Measurements from ENCODE around the gene H6PD.

Gene H6PD

DNA sequence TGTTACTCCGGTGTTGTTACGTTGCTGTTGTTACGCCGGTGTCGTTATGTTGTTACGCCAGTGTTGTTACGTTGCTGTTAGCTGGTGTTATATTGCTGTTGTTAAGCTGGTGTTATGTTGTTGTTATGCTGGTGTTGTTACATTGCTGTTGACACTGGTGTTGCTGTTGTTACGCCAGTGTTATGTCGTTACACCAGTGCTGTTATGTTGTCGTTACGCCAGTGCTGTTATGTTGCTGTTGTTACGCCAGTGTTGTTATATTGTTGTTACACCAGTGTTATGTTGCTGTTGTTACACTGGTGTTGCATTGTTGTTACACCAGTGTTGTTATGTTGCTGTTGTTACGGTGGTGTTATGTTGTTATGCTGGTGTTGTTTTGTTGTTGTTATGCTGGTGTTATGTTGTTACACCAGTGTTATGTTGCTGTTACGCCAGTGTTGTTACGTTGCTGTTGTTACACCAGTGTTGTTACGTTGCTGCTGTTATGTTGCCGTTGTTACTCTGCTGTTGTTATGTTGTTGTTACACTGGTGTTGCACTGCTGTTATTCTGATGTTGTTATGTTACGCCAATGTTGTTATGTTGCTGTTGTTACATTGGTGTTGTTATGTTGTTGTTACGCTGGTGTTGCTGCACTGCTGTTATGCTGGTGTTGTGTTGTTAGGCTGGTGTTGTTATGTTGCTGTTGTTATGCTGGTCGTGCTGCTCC lies 25.6 kb downstream of the H6PD start:
- DNase-seq = no peak

DNA sequence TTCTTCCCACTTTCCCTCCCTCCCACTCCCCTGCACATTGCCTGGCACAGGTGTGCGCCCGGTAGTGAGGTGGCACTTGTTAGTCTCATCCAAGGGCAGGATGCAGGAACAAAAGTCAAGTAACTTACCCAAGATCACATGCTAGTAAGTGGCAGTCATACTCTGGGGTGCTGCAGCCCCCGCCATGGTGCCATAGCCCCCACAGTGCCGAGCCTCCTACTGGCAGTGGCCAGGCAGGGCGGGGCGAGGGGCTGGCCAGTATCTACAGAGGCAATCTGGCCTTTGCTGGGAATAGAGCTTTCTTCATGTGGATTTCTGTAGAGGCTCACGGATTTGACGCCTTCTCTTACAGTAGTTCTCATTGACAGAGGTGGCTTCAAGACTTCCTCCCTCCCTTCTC lies 26.9 kb downstream of the H6PD start:
- no peak for DNase-seq

DNA sequence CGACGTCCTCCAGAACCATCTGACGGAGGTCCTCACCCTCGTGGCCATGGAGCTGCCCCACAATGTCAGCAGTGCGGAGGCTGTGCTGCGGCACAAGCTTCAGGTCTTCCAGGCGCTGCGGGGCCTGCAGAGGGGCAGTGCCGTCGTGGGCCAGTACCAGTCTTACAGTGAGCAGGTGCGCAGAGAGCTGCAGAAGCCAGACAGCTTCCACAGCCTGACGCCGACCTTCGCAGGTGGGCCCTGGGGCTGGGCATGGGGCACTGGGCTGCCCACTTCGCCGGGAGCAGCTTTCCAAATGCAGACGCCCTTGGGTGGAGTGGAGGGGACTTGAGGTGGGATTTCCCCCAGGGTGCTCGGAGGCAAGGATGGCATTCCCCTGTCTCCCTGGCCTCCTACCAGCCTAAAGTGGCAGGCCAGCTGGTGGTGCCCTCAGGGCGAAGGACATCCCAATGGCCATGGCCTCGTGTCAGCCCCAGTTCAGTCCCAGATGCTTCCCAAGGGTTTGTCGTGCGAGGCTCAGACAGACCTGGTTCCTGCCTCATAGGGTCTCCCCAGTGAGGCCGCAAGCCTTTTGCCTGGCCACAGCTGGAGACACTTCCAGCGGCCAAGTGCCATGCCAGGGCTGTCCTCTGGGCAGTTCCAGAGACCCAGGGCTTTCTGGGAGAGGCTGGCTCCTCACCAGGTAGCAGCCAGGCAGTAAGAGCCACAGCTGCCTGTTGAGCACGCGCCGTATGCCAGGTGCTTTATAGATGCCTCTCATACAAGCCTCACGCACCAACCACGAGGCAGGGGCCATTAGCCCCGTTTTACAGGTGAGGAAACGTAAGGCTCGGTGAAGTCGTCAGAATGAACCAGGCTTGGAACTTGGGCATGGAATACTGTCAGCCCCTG lies 27.8 kb downstream of the H6PD start:
- DNase-seq = no peak

DNA sequence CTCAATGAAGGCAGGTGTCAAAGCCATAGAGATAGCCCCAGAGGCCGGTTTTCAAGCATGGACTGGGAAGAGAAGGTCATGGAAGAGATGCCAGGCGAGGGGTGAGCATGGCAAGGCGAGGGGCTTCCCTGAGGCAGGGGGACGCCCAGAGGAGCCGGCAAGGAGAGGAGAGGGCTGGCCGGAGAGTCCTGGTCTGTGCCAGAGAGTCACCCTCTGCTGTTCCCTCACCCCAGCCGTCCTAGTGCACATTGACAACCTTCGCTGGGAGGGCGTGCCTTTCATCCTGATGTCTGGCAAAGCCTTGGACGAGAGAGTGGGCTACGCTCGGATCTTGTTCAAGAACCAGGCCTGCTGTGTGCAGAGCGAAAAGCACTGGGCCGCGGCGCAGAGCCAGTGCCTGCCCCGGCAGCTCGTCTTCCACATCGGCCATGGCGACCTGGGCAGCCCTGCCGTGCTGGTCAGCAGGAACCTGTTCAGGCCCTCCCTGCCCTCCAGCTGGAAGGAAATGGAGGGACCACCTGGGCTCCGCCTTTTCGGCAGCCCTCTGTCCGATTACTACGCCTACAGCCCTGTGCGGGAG lies 28.8 kb downstream of the H6PD start:
- no peak for DNase-seq

DNA sequence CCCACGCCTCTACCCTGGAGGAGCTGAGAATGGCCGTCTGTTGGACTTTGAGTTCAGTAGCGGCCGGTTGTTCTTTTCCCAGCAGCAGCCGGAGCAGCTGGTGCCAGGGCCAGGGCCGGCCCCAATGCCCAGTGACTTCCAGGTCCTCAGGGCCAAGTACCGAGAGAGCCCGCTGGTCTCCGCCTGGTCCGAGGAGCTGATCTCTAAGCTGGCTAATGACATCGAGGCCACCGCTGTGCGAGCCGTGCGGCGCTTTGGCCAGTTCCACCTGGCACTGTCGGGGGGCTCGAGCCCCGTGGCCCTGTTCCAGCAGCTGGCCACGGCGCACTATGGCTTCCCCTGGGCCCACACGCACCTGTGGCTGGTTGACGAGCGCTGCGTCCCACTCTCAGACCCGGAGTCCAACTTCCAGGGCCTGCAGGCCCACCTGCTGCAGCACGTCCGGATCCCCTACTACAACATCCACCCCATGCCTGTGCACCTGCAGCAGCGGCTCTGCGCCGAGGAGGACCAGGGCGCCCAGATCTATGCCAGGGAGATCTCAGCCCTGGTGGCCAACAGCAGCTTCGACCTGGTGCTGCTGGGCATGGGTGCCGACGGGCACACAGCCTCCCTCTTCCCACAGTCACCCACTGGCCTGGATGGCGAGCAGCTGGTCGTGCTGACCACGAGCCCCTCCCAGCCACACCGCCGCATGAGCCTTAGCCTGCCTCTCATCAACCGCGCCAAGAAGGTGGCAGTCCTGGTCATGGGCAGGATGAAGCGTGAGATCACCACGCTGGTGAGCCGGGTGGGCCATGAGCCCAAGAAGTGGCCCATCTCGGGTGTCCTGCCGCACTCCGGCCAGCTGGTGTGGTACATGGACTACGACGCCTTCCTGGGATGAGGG lies 29.7 kb downstream of the H6PD start:
- DNase-seq = no peak

DNA sequence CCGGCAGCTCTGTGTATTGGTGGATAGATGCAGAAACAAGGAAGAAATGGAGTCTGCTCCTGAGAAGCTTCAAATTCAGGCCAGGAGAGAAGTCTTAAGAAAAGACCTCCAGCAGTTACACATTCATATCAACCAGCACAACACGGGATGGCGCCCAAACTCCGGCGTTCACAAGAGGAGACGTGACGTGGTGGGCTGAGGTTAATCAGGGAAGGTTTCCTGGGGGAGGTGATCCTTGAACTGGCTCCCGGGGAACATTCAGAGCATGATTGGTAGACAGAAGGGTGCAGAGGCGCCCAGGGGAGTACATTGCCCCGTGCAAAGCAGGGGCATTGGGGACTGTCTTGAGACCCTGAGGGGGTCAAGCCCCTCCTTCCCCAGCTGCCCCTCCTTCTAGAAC lies 30.5 kb downstream of the H6PD start:
- DNase-seq = no peak

DNA sequence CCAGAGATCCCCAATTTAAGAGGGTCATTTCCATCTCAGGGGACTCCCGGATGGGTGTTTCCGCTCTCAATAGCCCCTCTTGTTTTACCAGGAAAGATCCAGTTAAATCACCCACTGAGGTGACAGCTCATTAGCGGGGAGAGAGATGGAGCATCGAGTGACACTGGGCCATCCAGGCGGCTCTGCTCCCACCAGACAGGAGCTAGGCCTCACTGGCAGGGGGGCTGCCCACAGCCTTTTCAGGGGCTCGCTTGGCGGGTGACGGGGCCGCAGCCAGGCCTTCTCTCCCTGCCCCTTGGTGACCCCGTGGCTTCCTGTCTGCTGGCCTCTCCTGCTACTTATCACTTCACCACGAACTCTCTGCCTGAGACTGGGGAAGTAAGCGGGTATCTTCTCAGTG lies 31.4 kb downstream of the H6PD start:
- no peak for DNase-seq

DNA sequence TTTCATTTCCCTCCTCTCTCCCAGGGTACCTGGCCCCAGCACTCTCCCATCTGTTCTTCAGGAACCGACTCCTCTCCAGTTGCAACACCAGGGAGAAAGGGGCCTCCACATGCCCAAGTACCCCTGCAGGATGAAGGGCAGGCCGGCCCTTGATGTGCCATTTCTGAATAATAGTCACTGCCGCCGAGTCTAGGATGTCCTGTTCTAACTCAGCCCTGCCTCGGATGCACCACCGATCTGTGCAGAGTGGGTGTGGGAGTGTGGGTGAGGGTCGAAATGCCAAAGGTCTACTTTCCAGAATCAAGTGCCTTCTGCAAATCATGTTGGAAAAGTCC lies 32.7 kb downstream of the H6PD start:
- no peak for DNase-seq

DNA sequence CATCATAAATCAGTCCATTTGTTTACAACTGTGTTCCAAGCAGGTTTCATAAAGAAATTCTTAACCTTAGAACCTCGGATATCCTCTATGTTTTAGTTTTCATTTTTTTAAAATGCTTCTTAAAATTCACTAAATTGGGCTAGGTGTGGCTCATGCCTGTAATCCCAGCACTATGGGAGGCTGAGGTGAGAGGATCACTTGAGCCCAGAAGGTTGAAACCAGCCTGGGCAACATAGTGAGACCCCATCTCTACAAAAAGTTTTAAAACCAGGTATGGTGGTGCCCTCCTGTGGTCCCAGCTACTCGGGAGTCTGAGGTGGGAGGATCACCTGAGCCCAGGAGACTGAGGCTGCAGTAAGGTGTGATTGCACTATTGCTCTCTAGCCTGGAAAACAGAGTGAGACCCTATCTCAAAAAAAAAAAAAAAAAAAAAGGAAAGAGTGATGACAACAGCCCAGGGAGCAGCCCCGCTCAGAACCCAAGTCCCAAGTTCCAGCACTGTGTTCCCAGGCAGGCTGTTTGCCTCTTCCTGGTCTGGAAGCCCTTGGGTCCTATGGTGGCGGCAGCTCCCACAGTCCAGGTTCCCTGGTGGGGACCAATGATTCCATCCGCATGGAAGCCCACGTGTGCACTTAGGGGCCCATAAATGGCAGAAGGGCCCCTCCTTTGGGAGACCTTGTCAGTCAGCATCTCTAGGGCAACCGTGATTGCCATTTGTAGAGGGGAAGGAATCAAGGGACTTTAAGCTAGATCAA lies 33.4 kb downstream of the H6PD start:
- DNase-seq = no peak

DNA sequence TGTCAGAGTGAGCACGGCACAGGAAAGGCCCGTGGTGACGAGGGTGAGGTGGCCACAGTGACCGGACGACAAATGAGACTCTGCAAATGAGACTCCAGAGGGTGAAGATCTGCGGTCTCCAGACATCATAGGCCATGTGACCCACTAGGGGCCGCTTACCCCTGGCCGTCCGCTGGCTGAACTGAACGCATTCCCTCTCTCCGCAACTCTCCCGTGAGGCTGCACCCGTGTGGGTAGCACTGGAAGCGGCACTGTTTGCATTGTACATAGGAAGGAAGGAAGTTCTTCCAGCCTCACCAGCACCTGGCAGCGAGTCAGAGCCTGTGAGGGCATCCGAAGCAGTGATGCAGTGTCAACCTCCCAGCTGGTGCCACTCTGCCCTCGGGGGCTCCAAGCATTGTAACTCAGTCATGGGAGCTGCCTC lies 34.5 kb downstream of the H6PD start:
- no peak for DNase-seq

DNA sequence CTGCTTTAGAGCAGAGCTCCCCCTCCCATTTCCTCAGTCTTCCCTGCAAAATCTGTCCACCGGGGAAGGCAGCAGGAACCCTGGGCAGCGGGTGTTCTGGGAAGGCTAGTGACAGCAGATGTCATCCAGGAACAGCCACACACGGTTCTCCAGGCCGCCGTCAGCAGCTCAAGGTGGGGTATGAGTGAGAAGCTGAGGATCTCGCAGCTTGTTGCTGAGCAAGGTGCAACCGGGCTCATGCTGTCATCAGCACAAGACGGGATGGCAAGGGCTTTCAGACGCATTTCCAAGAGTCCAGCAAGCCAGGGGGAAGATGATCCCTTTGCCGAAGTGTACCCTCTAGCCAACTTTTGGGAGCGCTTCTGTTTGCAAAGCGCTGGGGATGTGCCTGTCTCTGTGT lies 35.1 kb downstream of the H6PD start:
- DNase-seq = no peak

DNA sequence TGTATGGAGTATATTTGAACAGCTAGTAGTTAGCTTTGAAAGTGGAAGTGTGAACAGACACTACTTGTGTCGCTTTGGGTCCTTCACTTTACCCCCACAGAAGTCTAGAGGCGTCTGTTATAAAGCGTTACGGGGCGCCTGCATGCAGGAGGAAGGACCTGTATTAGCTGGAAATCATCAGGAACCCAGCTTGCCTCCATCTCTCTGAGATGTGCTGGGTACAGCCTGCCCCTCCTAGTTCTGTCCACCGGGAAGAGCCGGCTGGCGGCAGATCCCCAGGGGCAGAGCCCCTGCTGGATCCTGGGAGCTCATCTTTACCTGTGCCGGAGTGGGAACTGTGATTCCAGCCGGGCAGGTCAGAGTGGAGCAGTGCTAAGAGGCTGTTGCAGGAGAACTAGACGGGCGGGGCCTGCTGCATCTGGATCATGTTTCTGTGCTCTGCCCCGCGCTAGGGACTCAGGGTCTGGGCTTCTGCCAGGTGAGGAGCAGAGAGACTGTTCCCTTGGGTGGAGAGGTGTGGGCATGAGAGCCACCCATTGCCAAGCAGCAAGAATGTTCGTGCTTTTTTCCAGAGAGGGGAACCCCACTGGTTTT lies 35.8 kb downstream of the H6PD start:
- no peak for DNase-seq

DNA sequence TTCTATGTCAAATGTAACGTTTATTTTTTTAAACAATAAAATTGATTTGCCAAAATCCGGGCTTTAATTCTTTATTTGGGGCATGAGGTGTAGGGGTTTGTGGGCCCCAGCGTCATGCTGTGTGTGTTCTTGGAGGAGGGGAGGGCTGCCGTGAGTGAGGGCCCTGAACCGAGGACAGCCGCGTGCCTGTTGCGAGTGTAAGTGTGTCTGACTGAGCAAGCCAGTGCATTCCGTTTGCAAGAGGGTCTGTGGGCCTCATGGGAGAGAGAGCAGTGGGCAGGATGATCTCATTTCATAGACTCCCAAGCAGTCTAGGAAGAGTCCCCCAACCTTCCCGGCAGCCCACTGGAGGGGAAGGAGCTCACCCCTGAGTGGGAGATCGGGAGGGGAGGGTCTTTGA lies 36.7 kb downstream of the H6PD start:
- DNase-seq = no peak

DNA sequence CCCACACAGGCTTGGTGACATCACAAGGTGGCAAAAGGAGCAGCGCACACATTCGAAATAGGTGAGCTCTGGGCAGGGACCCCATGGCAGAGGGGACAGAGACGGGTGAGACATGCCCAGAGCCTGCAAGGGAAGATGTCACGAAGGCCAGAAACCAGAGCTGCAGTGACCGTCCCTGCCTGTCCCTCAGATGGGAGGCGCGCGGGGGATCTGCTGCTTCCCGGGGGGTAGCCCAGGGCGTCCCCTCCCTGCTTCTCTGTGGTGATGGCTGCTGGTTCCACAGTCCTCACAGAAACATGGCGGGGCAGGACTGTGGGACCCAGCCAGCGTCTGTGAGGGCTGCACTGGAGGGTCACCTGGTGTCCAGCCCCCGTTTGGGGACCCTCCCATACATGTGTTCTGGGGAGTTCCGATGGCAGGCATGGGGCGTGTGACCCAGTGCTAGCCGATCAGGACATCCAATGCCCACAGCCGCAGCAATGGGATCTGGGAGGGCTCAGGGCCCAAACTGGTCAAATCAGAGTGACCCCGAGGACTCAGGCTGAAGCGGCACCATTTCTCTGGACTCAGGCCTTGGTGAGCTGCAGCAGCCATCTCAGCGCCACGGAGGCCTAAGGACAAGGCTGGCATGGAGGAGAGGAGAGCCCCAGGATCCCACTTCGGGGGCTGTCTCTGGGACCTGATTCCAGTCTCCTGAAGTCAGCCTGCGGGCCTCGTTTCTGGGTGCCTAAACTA lies 37.5 kb downstream of the H6PD start:
- DNase-seq = no peak

DNA sequence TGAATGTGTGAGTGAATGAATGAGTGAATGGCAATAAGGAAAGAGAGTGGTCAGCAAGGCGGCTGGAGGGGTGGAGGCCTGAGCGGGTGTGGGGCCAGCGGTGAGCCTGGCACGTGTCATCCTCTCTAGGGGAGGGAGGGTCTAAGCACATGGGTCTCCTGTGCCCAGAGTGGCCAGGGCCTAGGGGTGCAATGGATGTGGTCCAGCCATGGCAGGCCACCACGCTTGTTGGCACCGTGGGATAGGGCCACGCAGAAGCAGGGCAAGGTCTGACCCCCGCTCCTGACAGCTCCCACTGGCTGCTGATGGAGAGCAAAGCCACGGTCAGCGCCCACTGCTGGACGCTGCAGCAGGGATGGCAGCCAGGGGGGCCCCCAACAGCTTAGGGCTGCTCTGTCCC lies 38.6 kb downstream of the H6PD start:
- DNase-seq = no peak

DNA sequence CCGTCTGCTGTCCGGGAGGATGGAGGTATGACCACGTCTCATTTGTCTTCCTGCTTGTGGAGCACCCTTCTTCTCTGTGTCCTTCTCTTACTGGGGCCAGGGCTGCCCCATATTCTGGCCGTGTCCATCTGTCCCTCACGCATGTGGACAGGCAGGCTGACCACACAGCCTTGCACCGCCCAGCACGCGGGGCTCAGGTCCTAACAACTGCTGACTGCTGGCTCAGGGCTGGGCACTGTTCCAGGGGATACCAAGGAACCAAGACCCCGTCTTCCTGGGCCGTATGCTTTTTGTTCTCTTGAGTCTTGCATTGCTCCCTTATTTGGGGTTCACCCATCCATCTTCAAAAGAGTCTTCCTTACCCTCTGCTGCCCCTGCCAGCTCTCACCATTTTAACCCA lies 40.6 kb downstream of the H6PD start:
- DNase-seq = no peak

DNA sequence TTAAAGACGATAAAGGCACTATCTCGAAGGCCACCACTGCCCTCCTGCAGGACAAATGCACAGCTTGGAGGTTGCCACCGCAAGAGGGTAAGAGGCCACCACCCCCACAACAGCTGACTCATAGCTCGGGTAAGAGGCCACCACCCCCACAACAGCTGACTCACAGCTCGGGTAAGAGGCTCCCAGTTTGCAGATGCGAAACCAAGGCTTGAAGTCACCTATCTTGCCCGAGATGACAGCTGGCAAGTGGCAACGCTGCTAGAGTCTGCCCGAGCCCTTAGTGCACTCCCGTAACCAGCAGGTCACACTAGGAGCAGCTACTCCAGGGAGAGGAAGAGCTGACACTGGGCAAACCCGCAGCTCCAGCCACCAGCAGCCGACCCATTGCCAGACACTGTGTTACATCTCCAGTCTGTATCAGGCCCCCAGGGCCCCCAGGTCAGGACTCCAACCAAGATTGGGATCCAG lies 41.0 kb downstream of the H6PD start:
- no peak for DNase-seq

DNA sequence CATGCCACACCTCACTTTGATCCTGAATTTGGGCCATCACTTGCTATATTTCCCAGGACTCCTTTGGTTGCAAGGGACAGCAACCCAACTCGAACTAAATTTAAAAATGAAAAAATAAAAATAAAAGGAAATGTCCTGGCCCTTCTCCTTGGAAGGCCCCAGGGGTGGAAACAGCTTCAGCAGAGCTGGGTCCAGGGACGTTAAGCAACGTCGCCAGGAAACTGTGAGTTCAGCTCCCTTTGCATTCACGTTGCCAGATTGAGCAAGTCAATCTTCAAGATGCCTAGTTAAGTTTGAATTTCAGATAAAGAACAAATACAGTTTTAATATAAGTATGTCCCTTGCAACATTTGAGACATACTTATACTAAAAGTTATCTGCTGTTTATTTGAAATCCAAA lies 43.5 kb downstream of the H6PD start:
- no peak for DNase-seq

DNA sequence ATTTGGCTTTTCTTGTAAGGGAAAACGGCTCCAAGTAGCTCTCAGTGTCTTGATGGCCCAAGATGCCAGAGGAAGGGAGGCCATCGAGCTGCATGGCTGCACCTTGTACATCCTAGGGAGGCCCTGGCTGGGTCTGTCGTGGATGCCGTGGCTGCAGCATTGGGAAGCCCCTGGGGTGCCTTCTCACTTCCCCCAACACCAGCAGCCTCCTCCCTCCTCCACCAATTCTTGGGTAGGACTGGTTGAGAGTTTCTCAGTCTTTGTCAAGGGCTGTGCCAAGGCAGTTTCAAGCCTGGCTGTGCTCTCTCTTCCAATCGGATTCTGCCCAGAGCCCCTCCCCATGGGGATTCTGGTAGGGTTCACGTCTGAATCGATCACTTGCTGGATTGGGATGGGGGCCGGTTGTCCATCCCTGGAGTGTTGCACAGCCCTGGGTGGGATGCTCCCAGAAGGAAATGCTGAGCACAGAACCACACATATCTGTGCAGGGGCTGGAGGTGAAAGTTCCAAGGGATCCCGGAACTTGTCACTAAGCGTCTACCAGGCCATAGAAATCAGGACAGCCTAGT lies 44.1 kb downstream of the H6PD start:
- no peak for DNase-seq

DNA sequence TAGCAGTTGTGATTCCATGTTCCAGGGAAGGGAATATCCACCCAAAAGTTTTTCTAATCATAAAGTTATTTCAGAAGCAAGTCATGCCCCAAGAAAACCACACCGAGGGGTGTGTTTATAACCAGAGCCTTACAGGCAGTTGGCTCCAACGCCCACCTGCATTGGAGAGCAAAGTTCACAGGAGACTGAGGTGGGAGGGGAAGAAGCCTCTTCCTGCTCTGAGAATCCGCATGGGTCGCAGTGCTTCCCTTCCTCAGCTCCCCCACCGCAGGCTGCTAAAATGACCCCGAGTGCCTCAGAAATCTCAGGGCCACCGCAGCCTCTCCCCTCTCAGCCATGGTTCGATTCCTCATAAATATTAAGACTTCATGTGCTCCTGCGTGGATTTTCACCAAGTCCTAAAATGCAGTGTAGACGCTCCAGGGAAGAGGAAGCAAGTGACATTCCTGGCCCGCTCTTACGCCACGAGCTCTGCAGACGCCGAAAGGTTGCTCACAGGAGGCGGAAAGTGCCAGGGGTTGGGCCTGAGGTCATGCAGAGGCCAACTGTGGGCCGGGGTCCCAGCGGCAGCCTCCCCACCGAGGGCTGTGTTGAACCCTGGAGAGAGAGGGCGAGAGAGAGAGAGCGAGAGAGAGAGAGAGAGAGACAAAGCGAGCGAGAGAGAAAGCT lies 44.7 kb downstream of the H6PD start:
- DNase-seq = no peak

All from central memory CD4-positive, alpha-beta T cell (primary cell).